HL-60/S4 treated with phorbol 12-myristate 13-acetate at 8.2 ng/mL for 4 days and 3 days (cell line): Measurements from ENCODE around the gene SLX9.
"Not testable (repeated sequence)": the region's sequence is repeated elsewhere in the genome, so short reads cannot be mapped to it uniquely, and the experiment has no call there.

Experiments
- in situ Hi-C: fragments of 300-500 bp; cut with MboI; formaldehyde crosslinking; loops from 2 replicates; pipeline ENCODE4 v1.15.0; 2022; ENCODE audit warnings: low sequenced_read_pairs

Gene SLX9

DNA sequence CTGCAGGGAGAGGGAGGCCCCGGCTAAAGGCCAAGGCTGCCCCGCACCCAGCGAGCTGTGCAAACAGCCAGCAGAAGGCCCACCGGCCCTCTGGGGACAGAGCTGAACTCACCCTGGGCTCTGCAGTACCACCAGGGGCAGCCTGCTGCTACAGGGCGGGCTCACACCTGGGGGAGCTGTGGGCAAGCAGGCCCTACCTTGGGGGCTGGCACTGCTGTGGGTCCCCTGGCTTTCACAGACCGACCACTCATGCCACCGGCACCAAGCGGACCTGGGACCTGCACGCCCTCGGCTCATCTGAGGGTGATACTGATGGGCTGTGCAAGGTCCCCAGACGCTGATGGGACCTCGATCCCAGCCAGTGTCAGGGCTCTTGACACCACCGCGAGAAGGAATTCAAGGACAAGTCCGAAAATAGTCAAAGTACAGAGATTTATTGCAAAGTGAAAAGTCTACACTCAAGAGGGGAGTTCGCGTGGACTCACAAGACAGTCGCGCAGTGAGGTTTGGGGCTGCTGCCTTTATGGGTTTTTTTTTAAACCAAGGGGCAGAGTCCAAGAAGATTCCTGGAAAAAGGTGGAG is 73.5 kb downstream of the SLX9 start:
- in situ Hi-C loops, result no loop called here

- in situ Hi-C loops, result no loop called here
Observed at GRCh38 chr21:45014747-45015468, 75.1 kb downstream of the SLX9 start.

- in situ Hi-C loops, result no loop called here
Observed at GRCh38 chr21:45015469-45015860, 75.6 kb downstream of the SLX9 start.

GRCh38 chr21:45016031-45016405 is 76.2 kb downstream of the SLX9 start:
- in situ Hi-C loops, result no loop called here

GRCh38 chr21:45016406-45017038 is 76.7 kb downstream of the SLX9 start:
- in situ Hi-C loops, result no loop called here

- in situ Hi-C loops, result no loop called here
Observed at GRCh38 chr21:45017039-45017960, 77.5 kb downstream of the SLX9 start.

- in situ Hi-C loops, result no loop called here
Observed at GRCh38 chr21:45018131-45019075, 78.6 kb downstream of the SLX9 start.

- in situ Hi-C loops, result no loop called here
Observed at GRCh38 chr21:45019076-45019886, 79.5 kb downstream of the SLX9 start.

DNA sequence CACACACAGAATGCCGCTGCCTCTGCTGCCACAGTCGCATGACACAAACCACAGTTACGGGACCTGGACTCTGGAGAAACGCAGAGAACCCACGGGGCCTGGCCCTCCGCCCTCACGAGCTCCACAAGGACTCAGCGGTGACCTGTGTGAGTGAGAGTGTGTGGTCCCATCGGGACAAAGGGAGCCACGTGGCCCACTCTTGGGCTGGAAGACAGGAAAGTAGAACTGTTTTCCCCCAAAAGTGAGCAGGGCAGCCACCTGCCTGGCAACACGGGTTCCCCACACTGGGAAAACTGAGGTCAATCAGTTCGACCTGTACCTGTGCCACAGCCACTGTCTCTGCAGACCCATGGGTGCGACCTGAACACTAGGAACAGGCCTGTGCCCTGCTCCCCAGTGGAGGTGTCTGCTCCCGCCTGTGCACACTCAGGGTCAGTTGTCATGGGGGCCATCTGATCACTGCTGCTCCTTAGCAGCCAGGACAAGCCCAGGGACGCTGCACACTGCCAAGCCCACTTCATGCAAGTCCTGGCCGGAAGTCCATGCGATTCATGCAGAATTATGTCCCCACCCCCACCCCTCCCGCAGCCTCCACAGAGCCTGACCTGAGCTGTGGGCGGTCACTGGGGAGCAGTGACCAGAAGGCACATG is 80.2 kb downstream of the SLX9 start:
- in situ Hi-C loops, result no loop called here

GRCh38 chr21:45020629-45021427 is 81.0 kb downstream of the SLX9 start:
- in situ Hi-C loops, result no loop called here

DNA sequence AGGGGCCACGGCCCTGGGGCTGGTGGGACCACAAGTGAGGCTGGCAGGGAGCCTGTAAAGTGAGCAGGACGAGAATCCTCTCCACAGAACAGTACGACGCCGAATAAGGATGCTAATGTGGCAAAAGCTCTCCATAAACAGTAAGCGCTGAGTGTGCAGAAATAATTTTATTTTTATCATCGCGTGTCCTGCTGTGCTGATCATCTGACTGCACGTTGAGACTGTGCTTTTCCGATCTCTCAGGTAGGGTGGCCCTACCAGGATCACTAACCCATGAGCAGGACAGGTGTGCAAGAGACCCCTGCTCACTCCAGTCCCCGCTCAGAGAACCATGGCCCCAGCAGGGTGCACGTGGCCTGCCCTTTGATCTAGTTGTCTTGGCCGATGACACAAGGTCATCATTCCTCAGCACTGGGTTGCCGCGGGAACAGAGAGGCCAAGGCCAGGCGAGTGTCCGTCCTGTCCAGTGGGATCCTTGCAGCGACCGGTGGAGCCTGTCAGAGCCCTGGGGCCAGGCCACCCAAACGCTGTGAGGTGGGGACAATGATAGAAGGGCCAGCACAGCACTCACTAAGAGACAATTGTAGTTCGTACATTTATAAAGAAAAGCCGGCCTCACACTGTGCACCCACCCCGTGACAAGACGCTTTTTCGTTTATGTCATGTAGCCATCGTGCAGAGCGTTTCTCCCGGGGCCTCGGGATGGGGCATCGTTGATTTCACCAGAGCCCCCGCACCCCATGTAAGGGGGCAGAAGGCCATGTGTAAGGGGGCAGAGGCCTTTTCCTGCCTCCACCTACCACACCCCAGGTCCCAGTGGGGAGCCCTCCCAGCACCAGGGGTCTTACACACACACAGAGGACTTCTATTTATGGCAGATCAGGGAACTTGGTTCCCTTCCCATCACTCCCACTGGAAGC is 81.9 kb downstream of the SLX9 start:
- in situ Hi-C loops, result no loop called here

DNA sequence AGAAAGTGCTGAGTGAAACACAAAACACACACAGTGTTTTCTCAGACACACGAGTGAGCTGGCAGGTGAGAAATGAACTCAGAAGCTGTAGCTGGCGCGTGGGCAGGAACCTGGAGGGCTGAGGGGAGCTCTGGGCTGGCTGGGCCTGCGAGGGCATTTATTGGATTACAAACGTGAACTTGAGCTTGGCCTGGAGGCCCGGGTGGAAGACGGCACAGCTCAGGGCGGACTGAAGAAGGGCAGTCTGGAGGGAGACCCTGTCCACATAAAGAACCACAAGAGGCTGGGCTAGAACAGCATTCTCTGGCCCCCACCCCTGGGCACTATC is 82.5 kb downstream of the SLX9 start:
- in situ Hi-C loops, result no loop called here

DNA sequence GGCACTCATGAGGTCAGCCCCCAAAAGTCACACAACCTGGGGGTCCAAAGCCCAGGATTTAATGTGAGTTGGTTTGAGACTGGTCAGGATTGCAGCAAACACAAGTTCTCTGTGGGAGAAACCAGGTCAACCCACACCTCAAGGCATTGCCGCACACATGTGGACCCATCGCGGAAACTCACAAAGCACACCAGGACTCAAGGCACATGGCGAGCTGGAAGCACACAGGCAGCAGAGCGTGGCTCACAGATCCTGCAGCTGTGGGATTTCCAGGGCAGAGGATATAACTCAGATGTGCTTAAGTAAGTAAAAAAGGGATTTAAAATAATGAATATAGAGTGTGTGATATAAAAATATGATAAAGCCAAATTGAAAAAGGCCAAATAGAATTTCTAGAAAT is 82.9 kb downstream of the SLX9 start:
- in situ Hi-C loops, result no loop called here

- in situ Hi-C loops, result not testable (repeated sequence)
Observed at GRCh38 chr21:45024516-45024915, 84.7 kb downstream of the SLX9 start.

- in situ Hi-C loops, result no loop called here
Observed at GRCh38 chr21:45026066-45026745, 86.4 kb downstream of the SLX9 start.
